Jurkat, Clone E6-1 (cell line): Measurements from ENCODE around the gene ZDHHC11B.
"Not testable (repeated sequence)": the region's sequence is repeated elsewhere in the genome, so short reads cannot be mapped to it uniquely, and the experiment has no call there.

Source experiments
- DNase-seq: peaks from one replicate; pipeline ENCODE4 v3.0.0-alpha.2; 2011; ENCODE audit warnings: low read depth, low spot score
- H3K4me3 ChIP-seq: 2 replicates; pipeline ENCODE4 v1.5.1; 2011; ENCODE audit warnings: mild to moderate bottlenecking, low read length, control low read depth, moderate library complexity

ZDHHC11B gene

GRCh38 chr5:681317-682191 lies 103.0 kb downstream of the ZDHHC11B start:
- not testable (repeated sequence) for H3K4me3 ChIP-seq, DNase-seq

GRCh38 chr5:680836-681235 lies 103.7 kb downstream of the ZDHHC11B start:
- DNase-seq, H3K4me3 ChIP-seq: not testable (repeated sequence)

GRCh38 chr5:680118-680795 lies 104.3 kb downstream of the ZDHHC11B start:
- DNase-seq, H3K4me3 ChIP-seq: not testable (repeated sequence)

GRCh38 chr5:679166-679895 lies 105.2 kb downstream of the ZDHHC11B start:
- not testable (repeated sequence) for DNase-seq, H3K4me3 ChIP-seq

GRCh38 chr5:678521-678920 lies 106.0 kb downstream of the ZDHHC11B start:
- DNase-seq: not testable (repeated sequence)

GRCh38 chr5:677131-678101 lies 107.1 kb downstream of the ZDHHC11B start:
- no peak overlapping the region for H3K4me3 ChIP-seq
- no peak for DNase-seq

More at GRCh38 chr5:678521-678920, 106.0 kb downstream of the ZDHHC11B start:
- H3K4me3 ChIP-seq: not testable (repeated sequence)

- H3K4me3 ChIP-seq: no peak overlapping the region
- no peak for DNase-seq
These were observed 107.8 kb downstream of the ZDHHC11B start for GRCh38 chr5:676699-677076.

- H3K4me3 ChIP-seq: no peak overlapping the region
- no peak for DNase-seq
These were observed 108.4 kb downstream of the ZDHHC11B start for GRCh38 chr5:675871-676698.

- no peak overlapping the region for H3K4me3 ChIP-seq
- DNase-seq: no peak
These were observed 109.2 kb downstream of the ZDHHC11B start for GRCh38 chr5:675111-675870.

GRCh38 chr5:674630-675011 lies 109.9 kb downstream of the ZDHHC11B start:
- DNase-seq: no peak
- H3K4me3 ChIP-seq: no peak overlapping the region

GRCh38 chr5:673831-674629 lies 110.5 kb downstream of the ZDHHC11B start:
- no peak for DNase-seq
- H3K4me3 ChIP-seq: no peak overlapping the region

GRCh38 chr5:673161-673830 lies 111.2 kb downstream of the ZDHHC11B start:
- H3K4me3 ChIP-seq: no peak overlapping the region
- DNase-seq: no peak

GRCh38 chr5:672329-673160 lies 112.0 kb downstream of the ZDHHC11B start:
- H3K4me3 ChIP-seq: no peak overlapping the region

GRCh38 chr5:671459-672328 lies 112.8 kb downstream of the ZDHHC11B start:
- no peak overlapping the region for H3K4me3 ChIP-seq
- peak; percentile 42 for DNase-seq

More at GRCh38 chr5:672329-673160, 112.0 kb downstream of the ZDHHC11B start:
- DNase-seq: peak; percentile 58
